ENCODE data around the gene ZNF581.
A peak's percentile ranks its signal among the peaks of the same experiment; 100 is the strongest.

Gene ZNF581

GRCh38 chr19:55673889-55674288 is 30.4 kb downstream of the ZNF581 start:
- CTCF ChIA-PET = interaction anchor here (1.0 to 1.7 kb wide), 4 partner anchors 14 to 41 kb away, joined by 3 to 8 read pairs (median 4); partner anchors contain the start of gene U2AF2
- POLR2A ChIA-PET = no interaction called here
- DNase-seq (ENCODE audit: low read depth, low spot score) = no peak
- no peak for TF ChIP-seq CTCF (IDR thresholded peaks at IDR 0.05; ENCODE audit: insufficient read depth, low read length, missing control alignments)
- peak overlapping the region; percentile 66; the same call in 1 of the 2 replicates for H3K4me3 ChIP-seq (ENCODE audit: low read depth, low read length)

- no peak for DNase-seq (ENCODE audit: low read depth, low spot score)
- no peak for TF ChIP-seq CTCF (IDR thresholded peaks at IDR 0.05; ENCODE audit: insufficient read depth, low read length, missing control alignments)
- CTCF ChIA-PET = interaction anchor here (1.7 kb wide), 1 partner anchor 22 kb away, joined by 8 read pairs; no protein-coding TSS in a partner anchor
- peak overlapping the region; percentile 66 for H3K4me3 ChIP-seq (ENCODE audit: low read depth, low read length)
- POLR2A ChIA-PET = no interaction called here
Observed at GRCh38 chr19:55674459-55674840, 31.0 kb downstream of the ZNF581 start.

GRCh38 chr19:55674841-55675660 is 31.6 kb downstream of the ZNF581 start, which contains the start of gene EPN1:
TSS of gene EPN1 (plus strand) at chr19:55675226. CDS start at chr19:55678628, 3,402 bp downstream.
- CTCF ChIA-PET = no interaction called here
- no peak for TF ChIP-seq CTCF (IDR thresholded peaks at IDR 0.05; ENCODE audit: insufficient read depth, low read length, missing control alignments)
- peak within 1 kb of the TSS; percentile 66 for H3K4me3 ChIP-seq (ENCODE audit: low read depth, low read length)
- POLR2A ChIA-PET = no interaction called here
- DNase-seq (ENCODE audit: low read depth, low spot score) = peak; percentile 59

- peak overlapping the region; percentile 66 for H3K4me3 ChIP-seq (ENCODE audit: low read depth, low read length)
- DNase-seq (ENCODE audit: low read depth, low spot score) = no peak
- POLR2A ChIA-PET = interaction anchor here (0.5 kb wide), 1 partner anchor 43 kb away, joined by 3 read pairs; no protein-coding TSS in a partner anchor
- CTCF ChIA-PET = interaction anchor here (0.8 kb wide), 1 partner anchor 9 kb away, joined by 3 read pairs; no protein-coding TSS in a partner anchor
- TF ChIP-seq CTCF (IDR thresholded peaks at IDR 0.05; ENCODE audit: insufficient read depth, low read length, missing control alignments) = no peak
Observed at GRCh38 chr19:55675661-55676354, 32.4 kb downstream of the ZNF581 start.

- no peak for DNase-seq (ENCODE audit: low read depth, low spot score)
- CTCF ChIA-PET = interaction anchor here (0.8 to 1.0 kb wide), 3 partner anchors 8 to 22 kb away, joined by 3 to 4 read pairs (median 3); no protein-coding TSS in a partner anchor
- no peak for TF ChIP-seq CTCF (IDR thresholded peaks at IDR 0.05; ENCODE audit: insufficient read depth, low read length, missing control alignments)
- peak overlapping the region; percentile 66 for H3K4me3 ChIP-seq (ENCODE audit: low read depth, low read length)
- POLR2A ChIA-PET = interaction anchor here (0.5 kb wide), 1 partner anchor 44 kb away, joined by 3 read pairs; no protein-coding TSS in a partner anchor
Observed at GRCh38 chr19:55676383-55676782, 32.9 kb downstream of the ZNF581 start.
